Keratinocyte (primary cell): ENCODE measurements around the gene ITPR2. TPM values are rescaled to one million over a fixed set of nuclear protein-coding genes. Genes with fewer than 3 reads are reported as not detected.

Experiments
- DNase-seq: peaks from one replicate; pipeline ENCODE4 v3.0.0-alpha.2; 2011; ENCODE audit warnings: low read depth, missing footprints, low spot score
- FAIRE-seq: peaks from 2 replicates; lab custom pipeline; 2011; peaks lifted over from hg19 to GRCh38; lab: Jason Lieb, UNC
- H2AFZ ChIP-seq: 2 replicates; pipeline ENCODE4 v1.6.0; 2012; ENCODE audit warnings: low read length, control low read depth, inconsistent platforms; ENCODE audit not compliant: control insufficient read depth
- H3K27ac ChIP-seq: 2 replicates; pipeline ENCODE4 v1.5.1; 2011; ENCODE audit warnings: low read length; ENCODE audit not compliant: control insufficient read depth, insufficient read depth
- H3K27me3 ChIP-seq: 3 replicates; pipeline ENCODE4 v1.6.0; 2011; ENCODE audit warnings: low read length; ENCODE audit not compliant: control insufficient read depth, insufficient read depth; ENCODE audit errors: extremely low read depth
- H3K36me3 ChIP-seq, 2 experiments: 2 replicates in 1 of 2; 3 replicates in 1 of 2; pipeline ENCODE4 v1.5.1; 2011; ENCODE audit warnings: low read length in 2 of 2, mild to moderate bottlenecking in 1 of 2; ENCODE audit not compliant: control insufficient read depth in 2 of 2, insufficient read depth in 2 of 2; ENCODE audit errors: extremely low read depth in 1 of 2
- H3K4me1 ChIP-seq: 3 replicates; pipeline ENCODE4 v1.5.1; 2011; ENCODE audit warnings: low read length; ENCODE audit not compliant: control insufficient read depth, insufficient read depth; ENCODE audit errors: extremely low read depth
- H3K4me2 ChIP-seq: 3 replicates; pipeline ENCODE4 v1.6.0; 2011; ENCODE audit warnings: low read depth, low read length; ENCODE audit not compliant: control insufficient read depth, insufficient read depth; ENCODE audit errors: extremely low read depth
- H3K4me3 ChIP-seq, 3 experiments: fragments of 200-600 bp in 1 of 3; sonication (generic) in 1 of 3; 2 replicates in 2 of 3; 3 replicates in 1 of 3; pipeline ENCODE4 v1.5.1; 2011 to 2016; ENCODE audit warnings: low read length in 3 of 3, mild to moderate bottlenecking in 3 of 3, control low read depth in 2 of 3, inconsistent platforms in 1 of 3, low read depth in 1 of 3, mixed read lengths in 1 of 3, mixed run types in 1 of 3, moderate library complexity in 1 of 3; ENCODE audit not compliant: control insufficient read depth in 2 of 3, insufficient read depth in 2 of 3; ENCODE audit errors: extremely low read depth in 1 of 3
- H3K79me2 ChIP-seq: 2 replicates; pipeline ENCODE4 v1.6.0; 2012; ENCODE audit warnings: low read length; ENCODE audit not compliant: control insufficient read depth, insufficient read depth
- H3K9ac ChIP-seq: 3 replicates; pipeline ENCODE4 v1.6.0; 2011; ENCODE audit warnings: low read length; ENCODE audit not compliant: control insufficient read depth, insufficient read depth; ENCODE audit errors: extremely low read depth
- H3K9me1 ChIP-seq: 3 replicates; pipeline ENCODE4 v1.6.0; 2011; ENCODE audit warnings: low read length; ENCODE audit not compliant: control insufficient read depth, insufficient read depth; ENCODE audit errors: extremely low read depth
- H3K9me3 ChIP-seq: 2 replicates; pipeline ENCODE4 v1.5.1; 2012; ENCODE audit warnings: low read depth, low read length; ENCODE audit not compliant: control insufficient read depth
- H4K20me1 ChIP-seq: 3 replicates; pipeline ENCODE4 v1.6.0; 2011; ENCODE audit warnings: low read length; ENCODE audit not compliant: control insufficient read depth, insufficient read depth; ENCODE audit errors: extremely low read depth
- CTCF ChIP-seq, 3 experiments: IDR thresholded peaks in 1 of 3; conservative IDR thresholded peaks in 1 of 3; optimal IDR thresholded peaks in 1 of 3; 2 replicates in 2 of 3; 3 replicates in 1 of 3; pipeline versions ENCODE3 to v1.5.1; 2011; ENCODE audit warnings: low read length in 3 of 3, mild to moderate bottlenecking in 3 of 3, moderate library complexity in 2 of 3, control low read depth in 1 of 3, inconsistent platforms in 1 of 3; ENCODE audit not compliant: insufficient read depth in 2 of 3; ENCODE audit errors: extremely low read depth in 1 of 3
- EZH2 ChIP-seq: IDR thresholded peaks from one replicate; pipeline ENCODE4 v1.6.1; 2012; ENCODE audit warnings: inconsistent platforms, mild to moderate bottlenecking, low read length, moderate library complexity
- dilution Hi-C: fragments of 300-500 bp; cut with MboI; formaldehyde crosslinking; loops from one replicate; pipeline ENCODE4 v1.7.0; 2020; ENCODE audit warnings: low sequenced_read_pairs; ENCODE audit not compliant: extremely low pct_ligation_motif_present
- polyA plus RNA-seq, 5 experiments: library from polyadenylated mRNA; depleted of rRNA in 3 of 5; stranded (reverse) in 3 of 5; stranded (forward) in 1 of 5; unstranded in 1 of 5; fragments of >200 nt; gene quantifications; 1 replicate in 1 of 5; 2 replicates in 3 of 5; 3 replicates in 1 of 5; pipeline versions ENCODE4 v1.2.1 to v1.2.3, GENCODE V29; 2011 to 2012; ENCODE audit warnings: missing spikeins in 2 of 5, low read depth in 1 of 5, low replicate concordance in 1 of 5

Gene ITPR2
- polyA plus RNA-seq, 1 donor (not counting 4 experiments of a cell fraction or from before 2014, with no cell fraction given): 7.6 TPM

- TF ChIP-seq EZH2 (no peak), CTCF (optimal IDR thresholded peaks at IDR 0.05 in 1 of 3, IDR thresholded peaks at IDR 0.05 in 1 of 3, conservative IDR thresholded peaks at IDR 0.05 in 1 of 3; ENCODE audit: extremely low read depth in 1 of 3, insufficient read depth in 2 of 3, low read length in 3 of 3) (no peak)
- DNase-seq (no peak), FAIRE-seq (no peak)
- Histone ChIP-seq H3K27me3 (no peaks in the 10 kb centered on the region), H4K20me1 (no peaks in the 10 kb centered on the region), H3K36me3 (peaks cover 0 to 4% of the 10 kb centered on the region in 2 experiments), H3K9me3 (no peaks in the 10 kb centered on the region), H3K4me3 (no peak overlapping the region), H3K4me2 (no peak overlapping the region), H3K79me2 (no peaks in the 10 kb centered on the region), H3K9me1 (no peaks in the 10 kb centered on the region), H3K4me1 (peaks cover 8% of the 10 kb centered on the region), H3K9ac (no peak overlapping the region), H2AFZ (no peak overlapping the region), H3K27ac (no peak overlapping the region)
- dilution Hi-C loops: no loop called here
Observed at GRCh38 chr12:26699237-26699636, 133.8 kb downstream of the ITPR2 start.

- TF ChIP-seq EZH2 (no peak), CTCF (optimal IDR thresholded peaks at IDR 0.05 in 1 of 3, IDR thresholded peaks at IDR 0.05 in 1 of 3, conservative IDR thresholded peaks at IDR 0.05 in 1 of 3; ENCODE audit: extremely low read depth in 1 of 3, insufficient read depth in 2 of 3, low read length in 3 of 3) (no peak)
Observed at GRCh38 chr12:26698186-26698585, 134.8 kb downstream of the ITPR2 start.

More at GRCh38 chr12:26698186-26698585, 134.8 kb downstream of the ITPR2 start:
- no peak overlapping the region for H3K4me2 ChIP-seq
- H3K4me1 ChIP-seq: peaks cover 14% of the 10 kb centered on the region
- no peaks in the 10 kb centered on the region for H3K9me3 ChIP-seq
- FAIRE-seq (no peak), DNase-seq (no peak)
- H3K27ac ChIP-seq: no peak overlapping the region
- no peaks in the 10 kb centered on the region for H3K9me1 ChIP-seq
- no peaks in the 10 kb centered on the region for H4K20me1 ChIP-seq
- no peaks in the 10 kb centered on the region for H3K27me3 ChIP-seq
- H2AFZ ChIP-seq: no peak overlapping the region
- no peak overlapping the region for H3K4me3 ChIP-seq
- H3K79me2 ChIP-seq: no peaks in the 10 kb centered on the region
- H3K36me3 ChIP-seq: peaks cover 0 to 4% of the 10 kb centered on the region in 2 experiments
- dilution Hi-C loops: no loop called here
- H3K9ac ChIP-seq: no peak overlapping the region
